Lower lobe of right lung (tissue), 2 donors: ENCODE results near the gene SKOR1. TPM values are rescaled to one million over a fixed set of nuclear protein-coding genes. Genes with fewer than 3 reads are reported as not detected.
A peak's percentile ranks its signal among the peaks of the same experiment; 100 is the strongest.

ENCODE experiments used
- ATAC-seq, 2 donors: fragments of 200-7000 bp; cut with Tn5 transposase; one replicate each; pipeline ENCODE4 v1.9.1; 2020 to 2022; ENCODE audit warnings: mild to moderate bottlenecking in 2 of 2, moderate library complexity in 2 of 2
- DNase-seq: peaks from one replicate; pipeline ENCODE4 v3.0.0-alpha.2; 2020
- H3K27ac ChIP-seq: fragments of 200-600 bp; one replicate; pipeline ENCODE4 v1.8.0; 2022
- H3K27me3 ChIP-seq: fragments of 200-600 bp; one replicate; pipeline ENCODE4 v1.8.0; 2022; ENCODE audit warnings: low read depth
- H3K36me3 ChIP-seq: fragments of 200-600 bp; one replicate; pipeline ENCODE4 v1.8.0; 2022; ENCODE audit warnings: mild to moderate bottlenecking
- H3K4me1 ChIP-seq: fragments of 200-600 bp; one replicate; pipeline ENCODE4 v1.8.0; 2022
- H3K4me3 ChIP-seq: fragments of 200-600 bp; one replicate; pipeline ENCODE4 v1.8.0; 2022; ENCODE audit warnings: mild to moderate bottlenecking
- H3K9me3 ChIP-seq: fragments of 200-600 bp; one replicate; pipeline ENCODE4 v1.8.0; 2022
- CTCF ChIP-seq: fragments of 200-600 bp; IDR thresholded peaks from one replicate; pipeline ENCODE4 v1.8.0; 2022; ENCODE audit warnings: antibody characterized with exemption, mild to moderate bottlenecking
- intact Hi-C: fragments of 100-400 bp; cut with DNase I; formaldehyde crosslinking; loops from one replicate; pipeline ENCODE4 v1.11.0; 2022
- total RNA-seq: library from RNA; stranded (reverse); fragmentation: NEBNext Ultra II Directional; extraction: Animal tissue kit (Norgen Biotek cat#: 25700); gene quantifications from one replicate; pipeline ENCODE4 v1.2.1, GENCODE V29; 2021
- donor health status: DM: no; HTN: yes; CAD: no; lungs with severe emphysema.

Gene SKOR1
- total RNA-seq, 1 donor from 2014 or later, result 0.41 TPM

- Histone ChIP-seq H3K27ac (no peak overlapping the region), H3K9me3 (no peaks in the 10 kb centered on the region), H3K4me1 (peaks cover 15% of the 10 kb centered on the region), H3K4me3 (no peak overlapping the region), H3K27me3 (no peaks in the 10 kb centered on the region), H3K36me3 (no peaks in the 10 kb centered on the region)
- ATAC-seq (no peak), DNase-seq (no peak)
- no peak for TF ChIP-seq CTCF
- intact Hi-C loops, result loop anchor here (10.0 kb wide), 1 partner anchor 195 kb away; the partner anchor contains the start of gene PIAS1
Observed at GRCh38 chr15:67859331-67859946, 34.1 kb downstream of the SKOR1 start.

- DNase-seq (no peak), ATAC-seq (no peak)
- no peaks in the 10 kb centered on the region for H3K27me3 ChIP-seq
- no peak for TF ChIP-seq CTCF
- H3K9me3 ChIP-seq, result no peaks in the 10 kb centered on the region
- H3K27ac ChIP-seq, result no peak overlapping the region
- H3K36me3 ChIP-seq, result no peaks in the 10 kb centered on the region
- intact Hi-C loops, result no loop called here
- H3K4me3 ChIP-seq, result no peak overlapping the region
- peaks cover 15% of the 10 kb centered on the region for H3K4me1 ChIP-seq
Observed at GRCh38 chr15:67861983-67862382, 36.7 kb downstream of the SKOR1 start.

- Histone ChIP-seq H3K4me3 (peak overlapping the region; percentile 57), H3K4me1 (peaks cover 15% of the 10 kb centered on the region), H3K9me3 (no peaks in the 10 kb centered on the region), H3K27me3 (no peaks in the 10 kb centered on the region), H3K36me3 (no peaks in the 10 kb centered on the region), H3K27ac (peak overlapping the region; percentile 57)
- no peak for TF ChIP-seq CTCF
- intact Hi-C loops, result no loop called here
- ATAC-seq (peak in 1 of 2 donors; percentile 9), DNase-seq (no peak)
Observed at GRCh38 chr15:67862750-67863441, 37.6 kb downstream of the SKOR1 start.

- Histone ChIP-seq H3K9me3 (no peaks in the 10 kb centered on the region), H3K27me3 (no peaks in the 10 kb centered on the region), H3K27ac (peak overlapping the region; percentile 57), H3K4me1 (peaks cover 15% of the 10 kb centered on the region), H3K36me3 (no peaks in the 10 kb centered on the region), H3K4me3 (peak overlapping the region; percentile 57)
- ATAC-seq, result peak; percentile 97 to 98
- TF ChIP-seq CTCF, result peak; percentile 93
- intact Hi-C loops, result no loop called here
- peak; percentile 91 for DNase-seq
Observed at GRCh38 chr15:67863442-67863987, 38.2 kb downstream of the SKOR1 start.

GRCh38 chr15:67865331-67865730 is 40.0 kb downstream of the SKOR1 start:
- TF ChIP-seq CTCF, result no peak
- Histone ChIP-seq H3K4me3 (no peak overlapping the region), H3K4me1 (peaks cover 15% of the 10 kb centered on the region)

More at GRCh38 chr15:67865331-67865730, 40.0 kb downstream of the SKOR1 start:
- no peak for ATAC-seq
- Histone ChIP-seq H3K36me3 (no peaks in the 10 kb centered on the region), H3K27me3 (no peaks in the 10 kb centered on the region), H3K27ac (no peak overlapping the region), H3K9me3 (no peaks in the 10 kb centered on the region)
- intact Hi-C loops, result no loop called here
- no peak for DNase-seq
